Measurements from ENCODE around the gene OFD1.

OFD1 gene

GRCh38 chrX:13752646-13753045 lies 18.1 kb downstream of the OFD1 start:
- no peak for DNase-seq

- DNase-seq, result no peak
Observed at GRCh38 chrX:13754765-13755164, 20.2 kb downstream of the OFD1 start.

GRCh38 chrX:13755254-13755653 lies 20.7 kb downstream of the OFD1 start:
- no peak for DNase-seq

GRCh38 chrX:13756381-13756780 lies 21.8 kb downstream of the OFD1 start:
- DNase-seq, result no peak

- DNase-seq, result no peak
Observed at GRCh38 chrX:13759152-13759718, 24.7 kb downstream of the OFD1 start.

GRCh38 chrX:13760426-13760825 lies 25.9 kb downstream of the OFD1 start:
- DNase-seq, result no peak

GRCh38 chrX:13761606-13762414 lies 27.3 kb downstream of the OFD1 start:
- peak; percentile 4 for DNase-seq

- DNase-seq, result no peak
Observed at GRCh38 chrX:13763489-13763888, 28.9 kb downstream of the OFD1 start.

- no peak for DNase-seq
Observed at GRCh38 chrX:13764281-13764680, 29.7 kb downstream of the OFD1 start.

- no peak for DNase-seq
Observed at GRCh38 chrX:13764765-13765164, 30.2 kb downstream of the OFD1 start.

- no peak for DNase-seq
Observed at GRCh38 chrX:13768939-13769338, 34.4 kb downstream of the OFD1 start.

- DNase-seq, result no peak
Observed at GRCh38 chrX:13770013-13770535, 35.5 kb downstream of the OFD1 start.

GRCh38 chrX:13774696-13775095 lies 40.1 kb downstream of the OFD1 start:
- DNase-seq, result no peak

- no peak for DNase-seq
Observed at GRCh38 chrX:13775837-13776236, 41.3 kb downstream of the OFD1 start.

GRCh38 chrX:13776387-13776786 lies 41.8 kb downstream of the OFD1 start:
- DNase-seq, result no peak

GRCh38 chrX:13778916-13779315 lies 44.4 kb downstream of the OFD1 start:
- peak; percentile 2 for DNase-seq

- no peak for DNase-seq
Observed at GRCh38 chrX:13780868-13781427, 46.4 kb downstream of the OFD1 start.

- no peak for DNase-seq
Observed at GRCh38 chrX:13786048-13786447, 51.5 kb downstream of the OFD1 start.

- DNase-seq, result no peak
Observed at GRCh38 chrX:13790206-13791131, 55.9 kb downstream of the OFD1 start.

- DNase-seq, result no peak
Observed at GRCh38 chrX:13791145-13791544, 56.6 kb downstream of the OFD1 start.

GRCh38 chrX:13791559-13791958 lies 57.0 kb downstream of the OFD1 start:
- DNase-seq, result no peak

- DNase-seq, result no peak
Observed at GRCh38 chrX:13793897-13794296, 59.3 kb downstream of the OFD1 start.

- no peak for DNase-seq
Observed at GRCh38 chrX:13794417-13794816, 59.9 kb downstream of the OFD1 start.

All from stimulated activated CD4-positive, alpha-beta T cell treated with anti-CD3 and anti-CD28 coated beads, Interleukin-15, amount 100 ng/mL, for 24 hours (primary cell).